ENCODE results near the gene TMEM88. TPM values are rescaled to one million over a fixed set of nuclear protein-coding genes. Genes with fewer than 3 reads are reported as not detected.

TMEM88 gene
- polyA plus RNA-seq, 1 donor from 2014 or later, result 4.2 TPM

DNA sequence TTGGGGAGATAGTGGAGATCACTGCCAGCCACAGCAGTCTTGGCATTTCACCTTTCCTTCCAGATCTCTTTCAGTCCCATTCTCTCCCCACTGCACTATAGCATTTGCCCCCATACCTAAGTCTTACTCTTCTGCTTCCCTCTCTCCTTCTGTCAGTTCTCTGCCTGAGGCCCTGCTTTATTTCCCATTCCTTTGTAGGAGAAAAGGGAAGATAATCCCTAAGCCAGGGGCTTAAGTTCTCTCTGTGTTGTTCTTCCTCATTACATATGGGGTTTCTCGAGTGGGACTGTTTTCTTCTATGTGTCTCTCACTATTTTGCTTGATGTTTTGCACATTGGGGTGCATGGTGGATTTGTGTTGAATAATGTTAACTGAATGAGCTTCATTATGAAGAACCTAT, 14.4 kb upstream of the TMEM88 start:
- H2AFZ ChIP-seq (ENCODE audit: low read depth, low read length), result no peak overlapping the region
- H3K79me2 ChIP-seq (replicated peaks; ENCODE audit: insufficient read depth, low read length), result peaks cover 74% of the 10 kb centered on the region
- H3K36me3 ChIP-seq (ENCODE audit: insufficient read depth, low read length), result no peaks in the 10 kb centered on the region
- H3K4me2 ChIP-seq (ENCODE audit: low read length), result peak overlapping the region; percentile 99
- peak overlapping the region; percentile 94 for H3K27ac ChIP-seq (ENCODE audit: low read length)
- H3K27me3 ChIP-seq (ENCODE audit: insufficient read depth, low read depth, low read length), result no peaks in the 10 kb centered on the region
- peak overlapping the region; percentile 92 for H3K9ac ChIP-seq (ENCODE audit: low read length)
- H4K20me1 ChIP-seq (ENCODE audit: insufficient read depth), result peaks cover 38% of the 10 kb centered on the region
- H3K4me3 ChIP-seq (ENCODE audit: low read length), result peak overlapping the region; percentile 99
- no peak for TF ChIP-seq MXI1 (conservative IDR thresholded peaks at IDR 0.05; ENCODE audit: poor library complexity, severe bottlenecking)
- no peak for TF ChIP-seq SMC3 (conservative IDR thresholded peaks at IDR 0.05; ENCODE audit: poor library complexity)
- no peak for TF ChIP-seq POLR2AphosphoS5 (IDR thresholded peaks at IDR 0.05)
- TF ChIP-seq REST (IDR thresholded peaks at IDR 0.05; ENCODE audit: borderline replicate concordance), result no peak
- no peak for TF ChIP-seq EZH2 (IDR thresholded peaks at IDR 0.05; ENCODE audit: borderline replicate concordance, insufficient read depth, low read length, poor library complexity, severe bottlenecking)
- TF ChIP-seq TAF1 (IDR thresholded peaks at IDR 0.05; ENCODE audit: low read depth), result no peak
- no peak for TF ChIP-seq RAD21 (conservative IDR thresholded peaks at IDR 0.05)
- TF ChIP-seq EP300 (conservative IDR thresholded peaks at IDR 0.05; ENCODE audit: poor library complexity, severe bottlenecking), result no peak
- TF ChIP-seq, protein P1, sequence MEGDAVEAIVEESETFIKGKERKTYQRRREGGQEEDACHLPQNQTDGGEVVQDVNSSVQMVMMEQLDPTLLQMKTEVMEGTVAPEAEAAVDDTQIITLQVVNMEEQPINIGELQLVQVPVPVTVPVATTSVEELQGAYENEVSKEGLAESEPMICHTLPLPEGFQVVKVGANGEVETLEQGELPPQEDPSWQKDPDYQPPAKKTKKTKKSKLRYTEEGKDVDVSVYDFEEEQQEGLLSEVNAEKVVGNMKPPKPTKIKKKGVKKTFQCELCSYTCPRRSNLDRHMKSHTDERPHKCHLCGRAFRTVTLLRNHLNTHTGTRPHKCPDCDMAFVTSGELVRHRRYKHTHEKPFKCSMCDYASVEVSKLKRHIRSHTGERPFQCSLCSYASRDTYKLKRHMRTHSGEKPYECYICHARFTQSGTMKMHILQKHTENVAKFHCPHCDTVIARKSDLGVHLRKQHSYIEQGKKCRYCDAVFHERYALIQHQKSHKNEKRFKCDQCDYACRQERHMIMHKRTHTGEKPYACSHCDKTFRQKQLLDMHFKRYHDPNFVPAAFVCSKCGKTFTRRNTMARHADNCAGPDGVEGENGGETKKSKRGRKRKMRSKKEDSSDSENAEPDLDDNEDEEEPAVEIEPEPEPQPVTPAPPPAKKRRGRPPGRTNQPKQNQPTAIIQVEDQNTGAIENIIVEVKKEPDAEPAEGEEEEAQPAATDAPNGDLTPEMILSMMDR (IDR thresholded peaks at IDR 0.05; ENCODE audit: poor library complexity, severe bottlenecking), result no peak
- peaks cover 15% of the 10 kb centered on the region for H3F3A ChIP-seq (ENCODE audit: insufficient read depth, low read length, poor library complexity, severe bottlenecking)
- H3K9me3 ChIP-seq (ENCODE audit: low read length), result no peaks in the 10 kb centered on the region
- H3K9me2 ChIP-seq (ENCODE audit: insufficient read depth, low read length), result no peaks in the 10 kb centered on the region

- no peaks in the 10 kb centered on the region for H3K27me3 ChIP-seq (ENCODE audit: insufficient read depth, low read depth, low read length)
- TF ChIP-seq SMC3 (conservative IDR thresholded peaks at IDR 0.05; ENCODE audit: poor library complexity) (no peak), EP300 (conservative IDR thresholded peaks at IDR 0.05; ENCODE audit: poor library complexity, severe bottlenecking) (no peak), TAF1 (IDR thresholded peaks at IDR 0.05; ENCODE audit: low read depth) (no peak), MXI1 (conservative IDR thresholded peaks at IDR 0.05; ENCODE audit: poor library complexity, severe bottlenecking) (no peak), RAD21 (conservative IDR thresholded peaks at IDR 0.05) (no peak)
Measured at GRCh38 chr17:7840875-7841274, 14.0 kb upstream of the TMEM88 start.

More at GRCh38 chr17:7840875-7841274, 14.0 kb upstream of the TMEM88 start:
- Histone ChIP-seq H3K36me3 (ENCODE audit: insufficient read depth, low read length) (no peaks in the 10 kb centered on the region), H3K4me3 (ENCODE audit: low read length) (peak overlapping the region; percentile 99), H4K20me1 (ENCODE audit: insufficient read depth) (peaks cover 41% of the 10 kb centered on the region), H3K79me2 (replicated peaks; ENCODE audit: insufficient read depth, low read length) (peaks cover 78% of the 10 kb centered on the region), H3K27ac (ENCODE audit: low read length) (peak overlapping the region; percentile 94), H2AFZ (ENCODE audit: low read depth, low read length) (no peak overlapping the region), H3F3A (ENCODE audit: insufficient read depth, low read length, poor library complexity, severe bottlenecking) (peaks cover 14% of the 10 kb centered on the region), H3K4me2 (ENCODE audit: low read length) (peak overlapping the region; percentile 99), H3K9me3 (ENCODE audit: low read length) (no peaks in the 10 kb centered on the region), H3K9me2 (ENCODE audit: insufficient read depth, low read length) (no peaks in the 10 kb centered on the region), H3K9ac (ENCODE audit: low read length) (peak overlapping the region; percentile 92)

Measured in neural cell (in vitro differentiated cells).